H7 (cell line): Measurements from ENCODE around the gene ADK. TPM values are rescaled to one million over a fixed set of nuclear protein-coding genes. Genes with fewer than 3 reads are reported as not detected.
"Not testable (repeated sequence)": the region's sequence is repeated elsewhere in the genome, so short reads cannot be mapped to it uniquely, and the experiment has no call there.

Experiments
- DNase-seq: peaks from one replicate; pipeline ENCODE4 v3.0.0; 2012
- H3K27me3 ChIP-seq: 2 replicates; pipeline ENCODE4 v1.6.0; 2011; ENCODE audit warnings: mild to moderate bottlenecking, low read length; ENCODE audit not compliant: control insufficient read depth, insufficient read depth
- H3K36me3 ChIP-seq: replicated peaks from 2 replicates; pipeline ENCODE4 v1.5.1; 2011; ENCODE audit warnings: low read length; ENCODE audit not compliant: control insufficient read depth, insufficient read depth
- H3K4me3 ChIP-seq: 2 replicates; pipeline ENCODE4 v1.5.1; 2011; ENCODE audit warnings: low read depth, mild to moderate bottlenecking, control low read depth, low read length, moderate library complexity; ENCODE audit not compliant: insufficient read depth
- total RNA-seq: library from RNA; depleted of rRNA; stranded (reverse); fragments of >200 nt; shearing (Covaris generic); gene quantifications from 2 replicates; pipeline ENCODE4 v1.2.3, GENCODE V29; 2014

The ADK gene
- total RNA-seq, 1 experiment from 2014 or later, result 20.1 TPM

- no peaks in the 10 kb centered on the region for H3K27me3 ChIP-seq
- no peaks in the 10 kb centered on the region for H3K36me3 ChIP-seq
- DNase-seq, result no peak
- no peak overlapping the region for H3K4me3 ChIP-seq
These were observed 360.0 kb downstream of the ADK start for GRCh38 chr10:74511051-74511450.

GRCh38 chr10:74514322-74514721, 363.3 kb downstream of the ADK start:
- no peaks in the 10 kb centered on the region for H3K27me3 ChIP-seq
- H3K36me3 ChIP-seq, result no peaks in the 10 kb centered on the region

GRCh38 chr10:74518061-74518460, 367.0 kb downstream of the ADK start:
- no peak for DNase-seq
- H3K27me3 ChIP-seq, result no peaks in the 10 kb centered on the region
- H3K4me3 ChIP-seq, result no peak overlapping the region
- no peaks in the 10 kb centered on the region for H3K36me3 ChIP-seq

More at GRCh38 chr10:74514322-74514721, 363.3 kb downstream of the ADK start:
- no peak for DNase-seq
- H3K4me3 ChIP-seq, result no peak overlapping the region

- DNase-seq, result no peak
- Histone ChIP-seq H3K4me3 (no peak overlapping the region), H3K27me3 (no peaks in the 10 kb centered on the region), H3K36me3 (no peaks in the 10 kb centered on the region)
These were observed 370.5 kb downstream of the ADK start for GRCh38 chr10:74521526-74521925.

GRCh38 chr10:74523199-74523598, 372.2 kb downstream of the ADK start:
- Histone ChIP-seq H3K36me3 (no peaks in the 10 kb centered on the region), H3K4me3 (no peak overlapping the region)

GRCh38 chr10:74525885-74526284, 374.9 kb downstream of the ADK start:
- H3K36me3 ChIP-seq, result no peaks in the 10 kb centered on the region
- no peaks in the 10 kb centered on the region for H3K27me3 ChIP-seq
- H3K4me3 ChIP-seq, result no peak overlapping the region
- DNase-seq, result no peak

More at GRCh38 chr10:74523199-74523598, 372.2 kb downstream of the ADK start:
- H3K27me3 ChIP-seq, result no peaks in the 10 kb centered on the region
- no peak for DNase-seq

- H3K4me3 ChIP-seq, H3K27me3 ChIP-seq, H3K36me3 ChIP-seq, DNase-seq: not testable (repeated sequence)
These were observed 376.6 kb downstream of the ADK start for GRCh38 chr10:74527611-74528010.

GRCh38 chr10:74529205-74529604, 378.2 kb downstream of the ADK start:
- Histone ChIP-seq H3K4me3 (no peak overlapping the region), H3K27me3 (no peaks in the 10 kb centered on the region), H3K36me3 (no peaks in the 10 kb centered on the region)
- DNase-seq, result no peak

GRCh38 chr10:74530981-74531380, 380.0 kb downstream of the ADK start:
- H3K27me3 ChIP-seq, result no peaks in the 10 kb centered on the region
- H3K36me3 ChIP-seq, result no peaks in the 10 kb centered on the region
- no peak overlapping the region for H3K4me3 ChIP-seq
- DNase-seq, result no peak

- Histone ChIP-seq H3K36me3 (no peaks in the 10 kb centered on the region), H3K27me3 (no peaks in the 10 kb centered on the region), H3K4me3 (no peak overlapping the region)
- no peak for DNase-seq
These were observed 388.3 kb downstream of the ADK start for GRCh38 chr10:74539317-74539716.

GRCh38 chr10:74541375-74541774, 390.4 kb downstream of the ADK start:
- no peak overlapping the region for H3K4me3 ChIP-seq
- DNase-seq, result no peak

GRCh38 chr10:74542077-74542476, 391.1 kb downstream of the ADK start:
- H3K36me3 ChIP-seq, result no peaks in the 10 kb centered on the region
- DNase-seq, result no peak
- H3K27me3 ChIP-seq, result no peaks in the 10 kb centered on the region
- H3K4me3 ChIP-seq, result no peak overlapping the region

More at GRCh38 chr10:74541375-74541774, 390.4 kb downstream of the ADK start:
- Histone ChIP-seq H3K36me3 (no peaks in the 10 kb centered on the region), H3K27me3 (no peaks in the 10 kb centered on the region)

GRCh38 chr10:74543276-74543675, 392.3 kb downstream of the ADK start:
- H3K27me3 ChIP-seq, result no peaks in the 10 kb centered on the region
- H3K4me3 ChIP-seq, result no peak overlapping the region
- no peaks in the 10 kb centered on the region for H3K36me3 ChIP-seq
- no peak for DNase-seq

- H3K36me3 ChIP-seq, result no peaks in the 10 kb centered on the region
- no peaks in the 10 kb centered on the region for H3K27me3 ChIP-seq
- no peak for DNase-seq
- H3K4me3 ChIP-seq, result no peak overlapping the region
These were observed 393.1 kb downstream of the ADK start for GRCh38 chr10:74544106-74544505.

- DNase-seq, result no peak
- no peaks in the 10 kb centered on the region for H3K36me3 ChIP-seq
- H3K4me3 ChIP-seq, result no peak overlapping the region
- H3K27me3 ChIP-seq, result no peaks in the 10 kb centered on the region
These were observed 397.7 kb downstream of the ADK start for GRCh38 chr10:74548676-74549075.

- no peaks in the 10 kb centered on the region for H3K27me3 ChIP-seq
- no peak overlapping the region for H3K4me3 ChIP-seq
- H3K36me3 ChIP-seq, result no peaks in the 10 kb centered on the region
- DNase-seq, result no peak
These were observed 405.2 kb downstream of the ADK start for GRCh38 chr10:74556072-74556705.
